ENCODE results near the gene CNNM2. TPM values are rescaled to one million over a fixed set of nuclear protein-coding genes. Genes with fewer than 3 reads are reported as not detected.
"Not testable (repeated sequence)": the region's sequence is repeated elsewhere in the genome, so short reads cannot be mapped to it uniquely, and the experiment has no call there.

CNNM2 gene
- total RNA-seq, 2 donors from 2014 or later: 25.2 to 29.3 TPM

DNA sequence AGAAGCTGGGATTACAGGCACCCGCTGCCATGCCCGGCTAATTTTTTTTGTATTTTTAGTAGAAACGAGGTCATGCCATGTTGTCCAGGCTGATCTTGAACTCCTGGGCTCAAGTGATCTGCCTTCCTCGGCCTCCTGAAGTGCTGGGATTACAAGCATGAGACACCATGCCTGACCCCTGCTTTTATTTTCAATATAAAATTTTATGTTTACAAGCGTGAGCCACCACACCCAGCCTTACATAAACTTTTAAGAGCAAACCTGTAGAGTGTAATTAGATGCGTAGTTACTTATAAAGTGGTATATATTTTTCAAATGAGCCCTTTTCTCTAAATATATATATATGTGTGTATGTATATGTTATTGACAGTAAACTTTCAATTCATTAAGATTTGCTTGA, 8.7 kb downstream of the CNNM2 start:
- peak; percentile 21 for DNase-seq
- intact Hi-C loops (cut with DNase I): no loop called here
- Histone ChIP-seq H3K4me3 (no peak overlapping the region), H3K36me3 (no peaks in the 10 kb centered on the region), H3K9ac (ENCODE audit: low read depth in 2 of 2, low read length in 2 of 2) (no peak overlapping the region), H3K27me3 (no peaks in the 10 kb centered on the region), H3K4me1 (no peaks in the 10 kb centered on the region), H3K27ac (no peak overlapping the region), H3K9me3 (no peaks in the 10 kb centered on the region)
- TF ChIP-seq, protein P1, sequence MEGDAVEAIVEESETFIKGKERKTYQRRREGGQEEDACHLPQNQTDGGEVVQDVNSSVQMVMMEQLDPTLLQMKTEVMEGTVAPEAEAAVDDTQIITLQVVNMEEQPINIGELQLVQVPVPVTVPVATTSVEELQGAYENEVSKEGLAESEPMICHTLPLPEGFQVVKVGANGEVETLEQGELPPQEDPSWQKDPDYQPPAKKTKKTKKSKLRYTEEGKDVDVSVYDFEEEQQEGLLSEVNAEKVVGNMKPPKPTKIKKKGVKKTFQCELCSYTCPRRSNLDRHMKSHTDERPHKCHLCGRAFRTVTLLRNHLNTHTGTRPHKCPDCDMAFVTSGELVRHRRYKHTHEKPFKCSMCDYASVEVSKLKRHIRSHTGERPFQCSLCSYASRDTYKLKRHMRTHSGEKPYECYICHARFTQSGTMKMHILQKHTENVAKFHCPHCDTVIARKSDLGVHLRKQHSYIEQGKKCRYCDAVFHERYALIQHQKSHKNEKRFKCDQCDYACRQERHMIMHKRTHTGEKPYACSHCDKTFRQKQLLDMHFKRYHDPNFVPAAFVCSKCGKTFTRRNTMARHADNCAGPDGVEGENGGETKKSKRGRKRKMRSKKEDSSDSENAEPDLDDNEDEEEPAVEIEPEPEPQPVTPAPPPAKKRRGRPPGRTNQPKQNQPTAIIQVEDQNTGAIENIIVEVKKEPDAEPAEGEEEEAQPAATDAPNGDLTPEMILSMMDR (IDR thresholded peaks at IDR 0.05): no peak

DNA sequence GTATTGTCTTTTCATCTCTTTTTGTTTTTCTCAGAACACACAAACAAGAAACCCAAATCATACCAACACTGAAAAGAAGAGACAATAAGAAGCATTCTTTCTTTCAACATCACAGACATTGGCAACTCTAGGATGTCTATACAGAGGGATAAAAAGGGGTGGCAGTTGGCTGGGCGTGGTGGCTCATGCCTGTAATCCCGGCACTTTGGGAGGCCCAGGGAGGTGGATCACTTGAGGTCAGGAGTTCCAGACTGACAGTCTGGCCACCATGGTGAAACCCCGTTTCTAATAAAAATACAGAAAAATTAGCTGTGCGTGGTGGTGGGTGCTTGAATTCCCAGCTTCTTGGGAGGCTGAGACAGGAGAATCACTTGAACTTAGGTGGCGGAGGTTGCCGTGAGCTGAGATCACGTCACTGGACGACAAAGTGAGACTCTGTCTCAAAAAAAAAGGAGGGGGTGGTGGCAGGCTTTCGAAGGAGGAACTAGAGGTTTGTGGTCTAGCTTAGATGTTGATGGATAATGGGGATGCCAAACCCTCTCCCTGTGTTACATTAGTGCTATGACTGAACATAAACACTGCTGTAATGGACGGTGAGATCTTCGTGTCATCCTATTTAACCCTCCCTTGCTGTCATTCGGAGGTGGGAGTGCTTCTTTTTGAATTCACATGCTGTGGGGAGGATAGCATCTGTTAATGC, 9.4 kb downstream of the CNNM2 start:
- Histone ChIP-seq H3K36me3 (no peaks in the 10 kb centered on the region), H3K27ac (no peak overlapping the region), H3K9me3 (no peaks in the 10 kb centered on the region), H3K4me3 (no peak overlapping the region), H3K27me3 (no peaks in the 10 kb centered on the region), H3K4me1 (no peaks in the 10 kb centered on the region), H3K9ac (ENCODE audit: low read depth in 2 of 2, low read length in 2 of 2) (no peak overlapping the region)
- peak; percentile 23 for DNase-seq
- TF ChIP-seq, protein P1 (IDR thresholded peaks at IDR 0.05): no peak
- intact Hi-C loops (cut with DNase I): no loop called here

DNA sequence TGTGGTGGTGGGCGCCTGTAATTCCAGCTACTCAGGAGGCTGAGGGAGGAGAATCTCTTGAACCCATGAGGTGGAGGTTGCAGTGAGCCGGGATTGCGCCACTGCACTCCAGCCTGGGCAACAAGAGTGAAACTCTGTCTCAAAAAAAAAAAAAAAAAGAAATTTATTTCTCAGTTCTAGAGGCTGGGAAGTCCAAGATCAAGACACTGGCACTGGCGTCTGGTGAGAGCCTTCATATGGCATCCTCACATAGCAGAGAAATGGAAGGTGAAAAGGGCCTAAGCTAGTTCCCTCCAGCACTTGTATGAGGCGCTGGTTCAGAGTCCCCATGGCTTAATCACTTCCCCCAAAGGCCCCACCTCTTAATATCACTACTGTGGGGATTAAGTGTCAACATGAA, 10.3 kb downstream of the CNNM2 start:
- H3K36me3 ChIP-seq; H3K27me3 ChIP-seq; H3K27ac ChIP-seq; intact Hi-C loops (cut with DNase I); H3K9ac ChIP-seq (ENCODE audit: low read depth in 2 of 2, low read length in 2 of 2); H3K4me3 ChIP-seq; H3K4me1 ChIP-seq; DNase-seq; H3K9me3 ChIP-seq: not testable (repeated sequence)

DNA sequence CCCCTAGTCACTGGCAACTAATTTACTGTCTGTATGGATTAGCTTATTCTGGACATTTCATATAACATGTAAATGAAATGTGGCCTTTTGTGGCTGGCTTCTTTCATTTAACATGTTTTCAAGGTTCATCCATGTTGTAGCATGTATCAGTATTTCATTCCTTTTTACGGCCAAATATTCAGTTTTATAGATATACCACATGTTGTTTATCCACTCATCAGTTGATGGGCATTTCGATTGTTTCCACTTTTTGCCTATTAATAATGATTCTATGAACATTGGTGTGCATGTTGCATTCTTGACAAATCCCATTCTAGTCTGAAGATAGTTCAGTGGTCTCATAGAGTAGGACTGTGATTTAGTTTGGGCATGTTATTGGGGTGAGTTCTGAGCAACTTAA, 12.6 kb downstream of the CNNM2 start:
- TF ChIP-seq, protein P1 (IDR thresholded peaks at IDR 0.05): no peak
- intact Hi-C loops (cut with DNase I): no loop called here

DNA sequence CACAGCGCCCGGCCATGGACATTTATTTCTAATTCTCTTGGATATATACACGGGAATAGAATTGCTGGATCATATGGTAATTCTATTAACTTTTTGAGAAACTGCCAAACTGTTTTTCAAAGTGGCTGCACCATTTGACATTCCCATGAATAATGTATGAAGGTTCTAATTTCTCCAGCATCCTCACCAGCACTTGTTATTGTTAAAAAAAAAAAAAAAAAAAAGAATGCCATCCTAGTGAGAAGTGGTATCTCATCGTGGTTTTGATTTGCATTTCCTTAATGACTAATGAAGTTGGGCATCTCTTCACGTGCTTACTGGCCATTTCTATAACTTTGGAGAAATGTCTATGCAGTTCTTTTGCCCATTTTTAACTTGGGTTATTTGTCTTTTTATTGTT, 13.5 kb downstream of the CNNM2 start:
- H3K4me3 ChIP-seq: no peak overlapping the region
- intact Hi-C loops (cut with DNase I): no loop called here
- no peak overlapping the region for H3K27ac ChIP-seq
- H3K36me3 ChIP-seq: no peaks in the 10 kb centered on the region
- no peak overlapping the region for H3K9ac ChIP-seq (ENCODE audit: low read depth in 2 of 2, low read length in 2 of 2)
- no peaks in the 10 kb centered on the region for H3K27me3 ChIP-seq
- TF ChIP-seq, protein P1 (IDR thresholded peaks at IDR 0.05): no peak
- no peaks in the 10 kb centered on the region for H3K4me1 ChIP-seq
- H3K9me3 ChIP-seq: no peaks in the 10 kb centered on the region
- DNase-seq: no peak

More for the DNA sequence above, 12.6 kb downstream of the CNNM2 start:
- H3K4me1 ChIP-seq: no peaks in the 10 kb centered on the region
- H3K9me3 ChIP-seq: no peaks in the 10 kb centered on the region
- no peaks in the 10 kb centered on the region for H3K36me3 ChIP-seq
- H3K9ac ChIP-seq (ENCODE audit: low read depth in 2 of 2, low read length in 2 of 2): no peak overlapping the region
- H3K4me3 ChIP-seq: no peak overlapping the region
- H3K27ac ChIP-seq: no peak overlapping the region
- DNase-seq: no peak
- H3K27me3 ChIP-seq: no peaks in the 10 kb centered on the region

DNA sequence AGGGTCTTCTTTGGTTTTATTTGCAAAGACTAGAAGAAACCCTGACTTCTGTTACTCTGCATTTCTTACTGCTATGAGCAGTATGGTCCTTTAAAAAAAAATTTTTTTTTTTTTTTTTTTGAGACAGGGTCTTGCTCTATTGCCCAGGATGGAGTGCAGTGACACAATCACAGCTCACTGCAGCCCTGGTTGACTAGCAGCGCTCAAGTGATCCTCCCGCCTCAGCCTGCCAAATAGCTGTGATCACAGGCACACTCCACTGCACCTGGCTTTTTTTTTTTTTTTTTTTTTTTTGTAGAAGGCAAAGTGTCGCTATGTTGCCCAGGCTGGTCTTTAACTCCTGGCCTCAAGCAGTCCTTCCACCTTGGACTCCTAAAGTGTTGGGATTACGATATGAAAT, 17.4 kb downstream of the CNNM2 start:
- Histone ChIP-seq H3K27ac (no peak overlapping the region), H3K9me3 (no peaks in the 10 kb centered on the region), H3K27me3 (no peaks in the 10 kb centered on the region), H3K36me3 (no peaks in the 10 kb centered on the region), H3K4me1 (no peaks in the 10 kb centered on the region), H3K9ac (ENCODE audit: low read depth in 2 of 2, low read length in 2 of 2) (no peak overlapping the region), H3K4me3 (no peak overlapping the region)
- TF ChIP-seq, protein P1 (IDR thresholded peaks at IDR 0.05): no peak
- intact Hi-C loops (cut with DNase I): no loop called here
- DNase-seq: no peak
